ENCODE measurements around the gene UBL4B. TPM values are rescaled to one million over a fixed set of nuclear protein-coding genes. Genes with fewer than 3 reads are reported as not detected.

The UBL4B gene
- total RNA-seq (2014; rRNA removed; shearing (Covaris generic)): not detected in 2 replicates
- polyA plus RNA-seq (2016; fragmentation: Nextera tagmentation; extraction: Ambion mirVana): not detected in 2 replicates

GRCh38 chr1:110112143-110112542 is at the start of gene UBL4B:
TSS of gene UBL4B (plus strand) at chr1:110112443. CDS start at chr1:110112535, 92 bp downstream.
- H3K4me1 ChIP-seq (ENCODE audit: insufficient read depth): no peaks in the 10 kb centered on the region
- H3K27me3 ChIP-seq (replicated peaks; ENCODE audit: insufficient read depth): peaks cover 8% of the 10 kb centered on the region; the same call in 1 of the 2 replicates
- no peak within 1 kb of the TSS for H3K4me3 ChIP-seq
- H3K27ac ChIP-seq: no peak within 1 kb of the TSS
- no peaks in the 10 kb centered on the region for H4K20me1 ChIP-seq (ENCODE audit: insufficient read depth)
- 92 to 93% methylated on average over 5 of the region's 5 CpGs for WGBS, 2 experiments (ENCODE audit: low coverage in 1 of 2, low lambda C conversion rate in 2 of 2, missing lambda C conversion rate in 2 of 2)
- DNase-seq: no peak
- no peak within 1 kb of the TSS for H3K4me2 ChIP-seq (ENCODE audit: unreplicated experiment)
- no peak within 1 kb of the TSS for H3K9ac ChIP-seq
- no peaks in the 10 kb centered on the region for H3K9me3 ChIP-seq (ENCODE audit: low read depth)
- in situ Hi-C loops (cut with MboI): no loop called here
- TF ChIP-seq EZH2phosphoT487 (IDR thresholded peaks at IDR 0.05; ENCODE audit: insufficient read depth, low read depth) (no peak), EZH2 (IDR thresholded peaks at IDR 0.05; ENCODE audit: insufficient read depth, poor library complexity, severe bottlenecking) (no peak)
- H3F3A ChIP-seq (ENCODE audit: insufficient read depth): no peaks in the 10 kb centered on the region
- H3K79me2 ChIP-seq (ENCODE audit: insufficient read depth): no peaks in the 10 kb centered on the region
- H3K9me2 ChIP-seq (ENCODE audit: insufficient read depth): no peaks in the 10 kb centered on the region
- no peaks in the 10 kb centered on the region for H3K36me3 ChIP-seq (ENCODE audit: low read depth)
- no peak within 1 kb of the TSS for H2AFZ ChIP-seq

- H3K27ac ChIP-seq: no peak overlapping the region
- WGBS, 2 experiments (ENCODE audit: low coverage in 1 of 2, low lambda C conversion rate in 2 of 2, missing lambda C conversion rate in 2 of 2): 92 to 100% methylated on average over 2 of the region's 2 CpGs
- H4K20me1 ChIP-seq (ENCODE audit: insufficient read depth): no peaks in the 10 kb centered on the region
- H3K9ac ChIP-seq: no peak overlapping the region
- H3K79me2 ChIP-seq (ENCODE audit: insufficient read depth): no peaks in the 10 kb centered on the region
- in situ Hi-C loops (cut with MboI): no loop called here
- H3K4me2 ChIP-seq (ENCODE audit: unreplicated experiment): no peak overlapping the region
- no peak overlapping the region for H3K4me3 ChIP-seq
- no peaks in the 10 kb centered on the region for H3K36me3 ChIP-seq (ENCODE audit: low read depth)
- H3K27me3 ChIP-seq (replicated peaks; ENCODE audit: insufficient read depth): peaks cover 1% of the 10 kb centered on the region
- no peak overlapping the region for H2AFZ ChIP-seq
- H3F3A ChIP-seq (ENCODE audit: insufficient read depth): peaks cover 13% of the 10 kb centered on the region
- no peaks in the 10 kb centered on the region for H3K9me3 ChIP-seq (ENCODE audit: low read depth)
- TF ChIP-seq EZH2phosphoT487 (IDR thresholded peaks at IDR 0.05; ENCODE audit: insufficient read depth, low read depth) (no peak), EZH2 (IDR thresholded peaks at IDR 0.05; ENCODE audit: insufficient read depth, poor library complexity, severe bottlenecking) (no peak)
- H3K9me2 ChIP-seq (ENCODE audit: insufficient read depth): no peaks in the 10 kb centered on the region
- no peak for DNase-seq
- H3K4me1 ChIP-seq (ENCODE audit: insufficient read depth): peaks cover 14% of the 10 kb centered on the region
Measured at GRCh38 chr1:110062612-110063011, 49.6 kb upstream of the UBL4B start.

- H3K36me3 ChIP-seq (ENCODE audit: low read depth): no peaks in the 10 kb centered on the region
- in situ Hi-C loops (cut with MboI): no loop called here
Measured at GRCh38 chr1:110063781-110064180, 48.5 kb upstream of the UBL4B start.

GRCh38 chr1:110064576-110065337 is 47.5 kb upstream of the UBL4B start:
- Histone ChIP-seq H3K9me3 (ENCODE audit: low read depth) (no peaks in the 10 kb centered on the region), H3K9me2 (ENCODE audit: insufficient read depth) (no peaks in the 10 kb centered on the region)
- in situ Hi-C loops (cut with MboI): no loop called here

More at GRCh38 chr1:110063781-110064180, 48.5 kb upstream of the UBL4B start:
- no peak for DNase-seq
- H3F3A ChIP-seq (ENCODE audit: insufficient read depth): peaks cover 1% of the 10 kb centered on the region; the same call in 1 of the 2 replicates
- no peak overlapping the region for H3K4me2 ChIP-seq (ENCODE audit: unreplicated experiment)
- WGBS, 2 experiments (ENCODE audit: low coverage in 1 of 2, low lambda C conversion rate in 2 of 2, missing lambda C conversion rate in 2 of 2): 41 to 53% methylated on average over 4 of the region's 4 CpGs
- H3K9ac ChIP-seq: no peak overlapping the region
- peaks cover 13% of the 10 kb centered on the region for H3K27me3 ChIP-seq (replicated peaks; ENCODE audit: insufficient read depth)
- no peak overlapping the region for H3K27ac ChIP-seq
- H2AFZ ChIP-seq: no peak overlapping the region
- no peaks in the 10 kb centered on the region for H4K20me1 ChIP-seq (ENCODE audit: insufficient read depth)
- peaks cover 2% of the 10 kb centered on the region for H3K4me1 ChIP-seq (ENCODE audit: insufficient read depth)
- H3K9me3 ChIP-seq (ENCODE audit: low read depth): no peaks in the 10 kb centered on the region
- no peak overlapping the region for H3K4me3 ChIP-seq
- H3K79me2 ChIP-seq (ENCODE audit: insufficient read depth): no peaks in the 10 kb centered on the region
- H3K9me2 ChIP-seq (ENCODE audit: insufficient read depth): no peaks in the 10 kb centered on the region
- TF ChIP-seq EZH2 (IDR thresholded peaks at IDR 0.05; ENCODE audit: insufficient read depth, poor library complexity, severe bottlenecking): no peak
- no peak for TF ChIP-seq EZH2phosphoT487 (IDR thresholded peaks at IDR 0.05; ENCODE audit: insufficient read depth, low read depth)

More at GRCh38 chr1:110064576-110065337, 47.5 kb upstream of the UBL4B start:
- 88 to 95% methylated on average over 16 of the region's 18 CpGs for WGBS, 2 experiments (ENCODE audit: low coverage in 1 of 2, low lambda C conversion rate in 2 of 2, missing lambda C conversion rate in 2 of 2)
- TF ChIP-seq EZH2phosphoT487 (IDR thresholded peaks at IDR 0.05; ENCODE audit: insufficient read depth, low read depth): no peak
- TF ChIP-seq EZH2 (IDR thresholded peaks at IDR 0.05; ENCODE audit: insufficient read depth, poor library complexity, severe bottlenecking): no peak
- Histone ChIP-seq H3K4me3 (no peak overlapping the region), H3F3A (ENCODE audit: insufficient read depth) (no peaks in the 10 kb centered on the region), H3K79me2 (ENCODE audit: insufficient read depth) (no peaks in the 10 kb centered on the region), H3K27ac (no peak overlapping the region), H3K27me3 (replicated peaks; ENCODE audit: insufficient read depth) (peaks cover 23% of the 10 kb centered on the region), H3K9ac (no peak overlapping the region), H3K4me1 (ENCODE audit: insufficient read depth) (no peaks in the 10 kb centered on the region; the same call in 1 of the 2 replicates), H3K4me2 (ENCODE audit: unreplicated experiment) (no peak overlapping the region), H4K20me1 (ENCODE audit: insufficient read depth) (no peaks in the 10 kb centered on the region), H2AFZ (no peak overlapping the region), H3K36me3 (ENCODE audit: low read depth) (no peaks in the 10 kb centered on the region)
- DNase-seq: no peak
